HPDE6-E6E7 (cell line): ENCODE data around the gene SSC4D.
"Not testable (repeated sequence)": the region's sequence is repeated elsewhere in the genome, so short reads cannot be mapped to it uniquely, and the experiment has no call there.

ENCODE experiments used
- DNase-seq: peaks from one replicate; pipeline ENCODE4 v3.0.0; 2011; ENCODE audit warnings: missing footprints; ENCODE audit errors: extremely low spot score

Gene SSC4D

GRCh38 chr7:76409537-76409936 lies at the start of gene SSC4D:
SSC4D (minus strand) TSS chr7:76409697; CDS start chr7:76404439, 5,258 bp downstream.
- DNase-seq, result no peak

DNA sequence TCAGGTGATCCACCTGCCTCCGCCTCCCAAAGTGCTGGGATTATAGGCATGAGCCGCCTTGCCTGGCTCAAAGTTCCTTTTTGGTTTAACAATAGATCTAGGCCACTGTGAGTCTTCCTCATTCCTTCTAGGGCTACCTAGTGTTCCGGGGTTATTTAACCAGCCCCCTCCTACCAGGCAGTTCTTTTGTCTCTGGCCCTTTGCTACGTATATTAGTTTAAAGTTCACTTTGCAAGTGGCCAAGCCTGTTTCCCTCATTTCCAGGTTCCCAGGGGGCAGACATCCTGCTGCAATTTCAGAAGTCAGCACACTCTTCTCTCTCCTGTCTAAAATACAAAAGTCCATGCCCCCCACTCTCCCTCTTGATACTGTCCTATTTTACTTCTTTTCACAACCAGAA lies 49.0 kb upstream of the SSC4D start:
- DNase-seq, result not testable (repeated sequence)

- not testable (repeated sequence) for DNase-seq
Measured at GRCh38 chr7:76457017-76457416, 47.5 kb upstream of the SSC4D start.

- not testable (repeated sequence) for DNase-seq
Measured at GRCh38 chr7:76445577-76446008, 36.1 kb upstream of the SSC4D start.

DNA sequence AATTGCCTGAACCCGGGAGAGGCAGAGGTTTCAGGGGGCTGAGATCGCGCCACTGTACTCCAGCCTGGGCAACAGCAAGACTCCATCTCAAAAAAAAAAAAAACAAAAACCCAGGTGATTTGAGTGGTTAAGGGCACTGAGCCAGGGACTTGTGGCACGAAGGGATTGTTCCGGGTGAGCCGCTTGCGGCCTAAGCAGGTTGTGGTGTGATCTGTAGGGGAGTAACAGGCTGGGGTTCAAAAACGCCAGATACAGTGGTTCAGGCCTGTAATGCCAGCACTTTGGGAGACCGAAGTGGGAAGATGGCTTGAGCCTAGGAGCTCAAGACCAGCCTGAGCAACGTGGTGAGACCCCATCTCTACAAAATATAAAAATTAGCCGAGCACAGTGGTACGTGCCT lies 34.3 kb upstream of the SSC4D start:
- DNase-seq, result not testable (repeated sequence)

GRCh38 chr7:76442664-76443446 lies 33.4 kb upstream of the SSC4D start:
- DNase-seq, result not testable (repeated sequence)

GRCh38 chr7:76441792-76442191 lies 32.3 kb upstream of the SSC4D start:
- DNase-seq, result not testable (repeated sequence)

GRCh38 chr7:76440404-76440803 lies 30.9 kb upstream of the SSC4D start:
- DNase-seq, result not testable (repeated sequence)

DNA sequence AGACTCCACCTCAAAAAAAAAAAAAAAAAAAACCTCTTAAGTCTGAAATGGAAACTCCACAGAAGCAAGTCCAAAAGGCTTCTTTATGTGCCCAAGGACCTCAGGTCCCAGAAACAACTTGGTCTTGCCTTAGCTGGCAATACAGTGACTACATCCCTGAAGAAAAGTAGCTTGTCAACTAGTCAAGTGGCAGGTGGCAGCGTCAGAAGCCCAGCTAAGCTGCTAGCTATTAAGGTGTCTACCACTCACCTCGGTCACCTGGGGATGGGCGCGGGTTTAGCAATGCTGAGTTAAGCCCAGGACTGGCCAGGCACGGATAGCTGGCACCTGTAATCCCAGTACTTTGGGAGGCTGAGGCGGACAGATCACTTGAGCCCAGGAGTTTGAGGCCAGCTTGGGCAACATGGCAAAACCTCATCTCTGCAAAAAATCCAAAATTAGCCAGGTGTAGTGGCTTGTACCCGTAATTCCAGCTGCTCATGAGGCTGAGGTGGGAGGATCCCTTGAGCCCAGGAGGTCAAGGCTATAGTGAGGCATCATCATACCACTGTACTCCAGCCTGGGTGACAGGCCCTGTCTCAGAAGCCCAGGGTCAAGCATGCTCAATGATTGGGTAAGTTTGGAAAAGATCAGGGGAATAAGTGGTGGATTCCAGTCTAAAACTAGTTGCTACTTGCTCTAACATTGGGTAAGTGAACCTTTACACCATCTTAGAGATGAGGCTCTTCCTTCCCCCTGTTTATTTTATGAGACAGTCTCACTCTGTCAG lies 29.8 kb upstream of the SSC4D start:
- DNase-seq, result not testable (repeated sequence)

DNA sequence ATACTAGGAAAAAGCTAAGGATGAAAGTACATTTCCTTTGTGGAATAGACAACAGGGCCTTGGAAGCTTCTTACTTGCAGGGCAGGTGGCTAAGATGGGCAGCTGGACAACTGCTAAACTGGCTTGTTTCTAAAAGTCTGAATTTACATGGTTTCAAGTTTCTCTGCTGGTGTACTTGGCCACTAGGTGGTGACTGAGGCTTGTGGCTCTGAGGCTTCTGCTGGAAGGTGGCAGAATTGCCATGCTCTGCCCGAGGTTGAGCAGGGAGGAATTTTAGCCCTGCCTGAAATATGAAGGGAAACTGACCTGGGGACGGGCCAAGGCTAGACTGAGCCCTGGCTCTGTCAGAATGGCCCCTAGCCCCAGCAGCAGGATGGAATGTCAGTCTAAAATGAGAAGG lies 28.4 kb upstream of the SSC4D start:
- not testable (repeated sequence) for DNase-seq

GRCh38 chr7:76430836-76431235 lies 21.3 kb upstream of the SSC4D start:
- DNase-seq, result no peak

- DNase-seq, result no peak
Measured at GRCh38 chr7:76430211-76430610, 20.7 kb upstream of the SSC4D start.

- DNase-seq, result no peak
Measured at GRCh38 chr7:76428868-76429805, 19.6 kb upstream of the SSC4D start.

DNA sequence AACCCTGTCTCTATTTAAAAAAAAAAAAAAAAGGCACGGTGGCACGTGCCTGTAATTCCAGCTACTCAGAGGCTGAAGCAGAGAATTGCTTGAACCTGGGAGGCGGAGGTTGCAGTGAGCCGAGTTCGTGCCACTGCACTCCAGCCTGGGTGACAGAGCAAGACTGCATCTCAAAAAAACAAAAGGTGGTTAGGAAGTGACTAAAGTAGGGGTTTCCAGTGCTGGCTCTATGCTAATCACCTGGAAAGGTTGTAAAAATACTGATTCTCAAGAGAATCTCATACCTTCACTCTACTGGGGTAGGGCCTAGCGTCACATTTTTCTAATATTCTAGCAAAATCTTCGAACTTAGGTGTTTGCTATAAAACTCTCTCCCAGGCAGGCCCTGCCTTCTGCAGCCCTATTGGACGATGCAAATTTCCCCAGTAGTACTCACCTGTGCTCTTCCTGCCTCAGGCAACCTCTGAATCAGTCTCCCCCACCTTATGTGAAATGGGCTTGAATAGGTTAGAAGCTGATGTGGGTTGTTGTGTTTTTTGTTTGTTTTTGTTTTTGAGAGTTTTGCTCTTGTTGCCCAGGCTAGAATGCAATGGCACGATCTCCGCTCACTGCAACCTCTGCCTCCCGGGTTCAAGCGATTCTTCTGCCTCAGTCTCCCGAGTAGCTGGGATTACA lies 18.8 kb upstream of the SSC4D start:
- no peak for DNase-seq

DNA sequence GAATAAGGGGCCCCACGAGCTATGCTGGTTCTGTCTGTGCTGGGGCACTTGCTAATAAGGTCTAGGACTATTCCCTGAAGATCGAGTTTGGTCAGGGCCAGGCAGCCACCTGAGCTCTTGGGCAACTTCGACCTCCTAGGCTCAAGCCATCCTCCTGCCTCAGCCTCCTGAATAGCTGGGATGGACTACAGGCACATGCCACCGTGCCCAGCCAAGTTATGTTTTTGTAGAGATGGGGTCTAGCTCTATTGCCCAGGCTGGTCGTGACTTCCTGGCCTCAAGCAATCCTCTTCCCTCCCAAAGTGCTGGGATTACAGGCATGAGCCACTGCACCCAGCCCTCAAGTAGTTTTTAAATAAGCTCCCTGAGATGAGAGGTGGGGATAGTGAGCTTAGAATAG lies 18.1 kb upstream of the SSC4D start:
- no peak for DNase-seq

DNA sequence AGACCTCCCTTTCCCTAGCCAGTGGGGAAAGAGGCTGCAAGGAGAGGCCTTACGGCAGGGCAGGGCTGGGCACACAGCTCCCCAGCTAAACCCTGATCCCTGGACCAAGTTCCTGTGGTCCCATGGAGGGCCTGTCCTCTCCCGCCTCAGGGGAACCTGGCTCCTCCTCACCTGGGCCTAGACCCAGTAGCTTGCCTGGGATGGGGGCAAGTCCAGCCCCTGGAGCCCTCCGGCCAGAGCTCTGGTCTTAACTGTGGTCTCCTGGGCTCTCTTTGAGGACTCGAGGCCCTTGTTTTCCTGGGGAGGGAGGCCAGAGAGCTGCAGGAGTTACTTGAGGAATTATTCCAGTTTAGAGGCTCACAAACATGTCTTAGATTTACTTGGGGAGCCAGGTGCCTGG lies 16.7 kb upstream of the SSC4D start:
- DNase-seq, result no peak

DNA sequence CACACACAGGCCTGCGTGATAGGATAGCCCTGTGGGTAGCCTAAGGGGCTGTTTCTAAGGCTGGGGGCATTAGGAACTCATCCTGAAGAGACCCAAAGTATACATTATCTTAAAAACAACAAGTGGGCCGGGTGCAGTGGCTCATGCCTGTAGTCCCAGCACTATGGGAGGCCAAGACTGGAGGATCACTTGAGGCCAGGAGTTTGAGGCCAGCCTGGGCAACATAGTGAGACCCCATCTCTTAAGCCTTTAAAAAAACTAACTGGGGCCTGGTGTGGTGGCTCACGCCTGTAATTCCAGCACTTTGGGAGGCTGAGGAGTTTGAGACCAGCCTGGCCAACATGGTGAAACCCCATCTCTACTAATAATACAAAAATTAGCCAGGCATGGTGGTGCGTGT lies 16.1 kb upstream of the SSC4D start:
- DNase-seq, result not testable (repeated sequence)

GRCh38 chr7:76425156-76425555 lies 15.7 kb upstream of the SSC4D start:
- no peak for DNase-seq

DNA sequence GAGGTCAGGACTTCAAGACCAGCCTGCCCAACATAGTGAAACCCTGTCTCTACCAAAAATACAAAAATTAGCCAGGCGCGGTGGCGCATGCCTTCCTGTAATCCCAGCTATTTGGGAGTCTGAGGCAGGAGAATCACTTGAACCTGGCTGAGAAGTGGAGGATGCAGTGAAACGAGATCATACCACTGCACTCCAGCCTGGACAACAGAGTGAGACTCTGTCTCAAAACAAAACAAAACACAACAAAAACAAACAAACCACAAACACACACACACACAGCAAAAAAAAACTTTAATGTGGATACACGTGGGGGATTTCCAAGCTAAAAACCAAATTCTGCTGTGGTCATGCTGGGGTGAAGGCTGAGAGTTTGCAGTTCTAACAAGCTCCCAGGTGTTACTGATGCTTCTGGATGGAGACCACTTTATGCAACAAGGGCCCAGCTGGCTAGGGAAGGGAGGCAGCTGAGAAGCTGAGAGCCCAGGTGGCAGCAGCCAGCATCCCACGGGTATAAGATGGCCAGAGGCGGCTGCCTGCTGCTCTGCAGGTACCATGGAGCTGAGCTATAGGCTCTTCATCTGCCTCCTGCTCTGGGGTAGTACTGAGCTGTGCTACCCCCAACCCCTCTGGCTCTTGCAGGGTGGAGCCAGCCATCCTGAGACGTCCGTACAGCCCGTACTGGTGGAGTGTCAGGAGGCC lies 15.1 kb upstream of the SSC4D start, which contains the start of gene ZP3:
ZP3 (plus strand) TSS at position 538 of the 699 bp plus-strand sequence; CDS start at position 553, 15 bp downstream.
- no peak for DNase-seq

DNA sequence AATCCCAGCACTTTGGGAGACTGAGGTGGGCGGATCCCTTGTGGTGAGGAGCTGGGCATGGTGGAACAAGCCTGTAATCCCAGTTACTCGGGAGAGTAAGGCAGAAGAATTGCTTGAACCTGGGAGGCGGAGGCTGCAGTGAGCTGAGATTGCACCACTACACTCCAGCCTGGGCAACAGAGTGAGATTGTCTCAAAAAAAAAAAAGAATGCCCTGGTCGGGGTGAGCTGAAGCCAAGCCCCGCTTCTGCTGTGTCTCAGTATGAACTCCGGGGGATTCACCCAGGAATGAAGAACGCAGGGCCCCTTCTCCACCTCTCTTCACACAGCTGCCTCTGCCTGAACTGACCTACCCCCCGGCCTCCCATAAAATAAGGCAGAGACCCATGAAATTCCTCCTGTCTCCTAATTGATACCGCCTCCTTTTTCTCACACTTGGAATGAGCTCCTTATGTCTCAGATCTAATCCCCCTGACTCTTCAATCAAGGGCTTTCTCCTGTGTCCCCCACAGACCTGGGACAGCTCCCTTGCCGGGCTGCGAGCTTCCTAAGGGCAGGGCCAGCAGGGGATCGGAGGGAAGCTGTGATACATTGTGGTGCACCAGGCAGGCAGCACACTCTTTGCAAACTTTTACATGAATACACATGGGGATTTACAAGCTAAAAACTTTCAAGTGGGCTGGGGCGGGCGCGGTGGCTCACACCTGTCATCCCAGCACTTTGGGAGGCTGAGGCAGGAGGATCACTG lies 14.3 kb upstream of the SSC4D start:
- DNase-seq, result no peak
